Panc1 (cell line): ENCODE measurements around the gene TCAF1. TPM values are rescaled to one million over a fixed set of nuclear protein-coding genes. Genes with fewer than 3 reads are reported as not detected.

Source experiments
- ATAC-seq: fragments of 200-7000 bp; cut with Tn5 transposase; 2 replicates; pipeline ENCODE4 v1.9.1; 2020; ENCODE audit warnings: mild to moderate bottlenecking, moderate library complexity
- BruUV-seq: library from RNA; stranded (reverse); fragments of 400-500 nt; replicated peaks from 2 replicates; lab custom pipeline; 2021; lab: Mats Ljungman, UMichigan
- CTCF ChIA-PET: fragments of 300-600 bp; sonication (Branson Sonifier 250); formaldehyde crosslinking; loops from one replicate; lab custom pipeline; 2022; ENCODE audit warnings: antibody characterized with exemption; lab: Charles Lee
- POLR2A ChIA-PET: fragments of 300-600 bp; sonication (Branson Sonifier 250); formaldehyde crosslinking; loops from one replicate; lab custom pipeline; 2022; ENCODE audit warnings: antibody characterized with exemption; lab: Charles Lee
- DNase-seq: peaks from one replicate; pipeline ENCODE4 v3.0.0-alpha.2; 2010; ENCODE audit warnings: low read depth, low spot score
- H3K27ac ChIP-seq: 2 replicates; pipeline ENCODE4 v1.5.1; 2011; ENCODE audit warnings: mild to moderate bottlenecking, low read length, inconsistent platforms
- H3K27me3 ChIP-seq: fragments of 200-500 bp; sonication (Bioruptor generic); 2 replicates; pipeline ENCODE4 v1.6.0; 2014; ENCODE audit warnings: low read length, inconsistent platforms; ENCODE audit not compliant: control insufficient read depth, insufficient read depth
- H3K36me3 ChIP-seq: fragments of 200-500 bp; sonication (Bioruptor generic); 2 replicates; pipeline ENCODE4 v1.5.1; 2014; ENCODE audit warnings: inconsistent platforms, mild to moderate bottlenecking, low read length, moderate library complexity; ENCODE audit not compliant: control insufficient read depth, insufficient read depth
- H3K4me1 ChIP-seq: 2 replicates; pipeline ENCODE4 v1.5.1; 2011; ENCODE audit warnings: inconsistent platforms, mild to moderate bottlenecking, low read length, moderate library complexity; ENCODE audit not compliant: control insufficient read depth, insufficient read depth
- H3K4me3 ChIP-seq, 2 experiments: 2 replicates each; pipeline ENCODE4 v1.5.1; 2011 to 2012; ENCODE audit warnings: low read depth in 2 of 2, low read length in 2 of 2, mild to moderate bottlenecking in 2 of 2, inconsistent platforms in 1 of 2, moderate library complexity in 1 of 2
- H3K9me3 ChIP-seq: fragments of 200-500 bp; sonication (Bioruptor generic); 2 replicates; pipeline ENCODE4 v1.5.1; 2014; ENCODE audit warnings: low read depth, mild to moderate bottlenecking, inconsistent platforms, low read length, moderate library complexity; ENCODE audit not compliant: control insufficient read depth, insufficient read depth
- POLR2AphosphoS5 ChIP-seq: IDR thresholded peaks from 2 replicates; pipeline ENCODE4 v1.6.1; 2012; ENCODE audit warnings: mild to moderate bottlenecking, low read depth, low read length, moderate library complexity
- SIN3A ChIP-seq: IDR thresholded peaks from 2 replicates; pipeline ENCODE4 v1.6.1; 2012; ENCODE audit warnings: low read depth, mild to moderate bottlenecking, low read length, moderate library complexity, borderline replicate concordance; ENCODE audit not compliant: insufficient read depth
- TCF7L2 ChIP-seq: IDR thresholded peaks from 2 replicates; pipeline ENCODE4 v1.6.1; 2011; ENCODE audit warnings: mild to moderate bottlenecking, low read depth, low read length, inconsistent platforms
- in situ Hi-C: cut with HindIII; loops from 2 replicates; pipeline ENCODE4 v1.10.0; 2016; ENCODE audit warnings: low sequenced_read_pairs, low pct_unique_long_range_greater_than_20kb
- intact Hi-C: fragments of 100-400 bp; cut with micrococcal nuclease; formaldehyde crosslinking; loops from one replicate; pipeline ENCODE4 v1.10.0; 2022; ENCODE audit not compliant: unreplicated experiment
- total RNA-seq: library from RNA; stranded (reverse); gene quantifications from one replicate; pipeline ENCODE4 v1.2.1, GENCODE V29; 2021; ENCODE audit not compliant: unreplicated experiment
- TF ChIP-seq, protein P1 (sequence below): fragments of 450-650 bp; IDR thresholded peaks from 2 replicates; pipeline ENCODE4 v1.5.1; 2017; ENCODE audit warnings: mild to moderate bottlenecking
- TF ChIP-seq, protein P2 (sequence below), 2 experiments: IDR thresholded peaks; 2 replicates each; pipeline ENCODE4 v1.6.1; 2011 to 2012; ENCODE audit warnings: low read depth in 2 of 2, control low read depth in 1 of 2, low read length in 1 of 2, mild to moderate bottlenecking in 1 of 2, moderate library complexity in 1 of 2; ENCODE audit not compliant: insufficient read depth in 1 of 2

The TCAF1 gene
- total RNA-seq, 1 experiment from 2014 or later = 35.2 TPM

DNA sequence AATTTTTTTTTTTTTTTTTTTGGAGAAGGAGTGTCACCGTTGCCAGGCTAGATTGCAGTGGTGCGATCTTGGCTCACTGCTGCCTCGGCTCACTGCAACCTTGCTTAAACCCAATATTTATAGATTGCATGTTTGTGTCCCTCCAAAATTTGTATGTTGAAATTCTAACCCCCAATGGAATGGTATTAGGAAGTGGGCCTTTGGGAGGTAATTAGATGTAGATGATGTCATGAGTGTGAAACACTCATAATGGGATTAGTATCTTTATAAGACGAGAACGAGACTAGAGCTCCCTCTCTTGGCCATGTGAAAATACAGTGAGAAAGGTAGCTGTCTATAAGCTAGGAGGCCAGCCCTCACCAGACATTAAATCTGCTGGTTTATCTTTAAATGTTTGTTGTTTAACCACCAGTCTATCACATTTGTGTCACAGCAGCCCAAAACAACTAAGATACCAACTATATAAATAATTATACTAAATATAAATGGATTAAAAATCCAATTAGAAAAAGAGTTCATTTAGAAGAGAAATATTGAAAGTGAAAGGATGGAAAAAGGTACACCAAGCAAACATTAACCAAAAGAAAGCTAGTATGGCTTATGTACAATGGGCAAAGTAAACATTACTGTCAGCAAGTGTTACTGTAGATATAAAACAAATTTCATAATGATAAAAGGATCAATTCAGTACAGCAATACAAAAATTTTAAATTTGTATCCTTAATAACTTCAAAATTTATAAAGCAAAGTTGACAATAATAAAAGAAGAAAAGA is 9.3 kb downstream of the TCAF1 start:
- no peak for DNase-seq
- ChIA-PET POLR2A (no interaction called here), CTCF (no interaction called here)
- H3K9me3 ChIP-seq = peaks cover 44% of the 10 kb centered on the region
- TF ChIP-seq, protein P1, sequence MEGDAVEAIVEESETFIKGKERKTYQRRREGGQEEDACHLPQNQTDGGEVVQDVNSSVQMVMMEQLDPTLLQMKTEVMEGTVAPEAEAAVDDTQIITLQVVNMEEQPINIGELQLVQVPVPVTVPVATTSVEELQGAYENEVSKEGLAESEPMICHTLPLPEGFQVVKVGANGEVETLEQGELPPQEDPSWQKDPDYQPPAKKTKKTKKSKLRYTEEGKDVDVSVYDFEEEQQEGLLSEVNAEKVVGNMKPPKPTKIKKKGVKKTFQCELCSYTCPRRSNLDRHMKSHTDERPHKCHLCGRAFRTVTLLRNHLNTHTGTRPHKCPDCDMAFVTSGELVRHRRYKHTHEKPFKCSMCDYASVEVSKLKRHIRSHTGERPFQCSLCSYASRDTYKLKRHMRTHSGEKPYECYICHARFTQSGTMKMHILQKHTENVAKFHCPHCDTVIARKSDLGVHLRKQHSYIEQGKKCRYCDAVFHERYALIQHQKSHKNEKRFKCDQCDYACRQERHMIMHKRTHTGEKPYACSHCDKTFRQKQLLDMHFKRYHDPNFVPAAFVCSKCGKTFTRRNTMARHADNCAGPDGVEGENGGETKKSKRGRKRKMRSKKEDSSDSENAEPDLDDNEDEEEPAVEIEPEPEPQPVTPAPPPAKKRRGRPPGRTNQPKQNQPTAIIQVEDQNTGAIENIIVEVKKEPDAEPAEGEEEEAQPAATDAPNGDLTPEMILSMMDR = peak; percentile 18; the same call in 1 of the 2 replicates
- TF ChIP-seq SIN3A = no peak
- ATAC-seq = no peak
- no peaks in the 10 kb centered on the region for H3K36me3 ChIP-seq
- in situ Hi-C loops (no loop called here), intact Hi-C loops (no loop called here)
- H3K27ac ChIP-seq = no peak overlapping the region
- BruUV-seq = no TSS peak
- H3K4me3 ChIP-seq = no peak overlapping the region
- H3K27me3 ChIP-seq = no peaks in the 10 kb centered on the region
- no peaks in the 10 kb centered on the region for H3K4me1 ChIP-seq

DNA sequence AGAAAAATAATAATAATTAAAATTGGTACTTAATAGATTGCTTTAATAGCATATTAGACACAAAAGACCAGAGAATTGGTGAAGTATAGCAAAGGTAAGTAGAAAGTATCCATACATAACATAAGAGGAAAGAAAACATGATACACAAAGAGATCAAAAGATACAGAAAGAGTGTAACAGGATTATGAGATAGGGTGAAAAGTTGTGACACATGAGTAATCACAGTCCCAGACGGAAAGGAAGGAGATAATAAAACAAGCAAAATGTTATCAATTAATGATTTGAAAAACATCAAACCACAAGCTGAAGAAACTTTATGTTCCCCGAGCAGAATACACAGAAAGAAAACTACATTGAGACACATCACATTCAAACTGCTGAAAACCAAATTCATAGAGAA is 10.5 kb downstream of the TCAF1 start:
- Histone ChIP-seq H3K27me3 (no peaks in the 10 kb centered on the region), H3K9me3 (peaks cover 44% of the 10 kb centered on the region), H3K4me3 (no peak overlapping the region), H3K36me3 (no peaks in the 10 kb centered on the region), H3K27ac (no peak overlapping the region), H3K4me1 (no peaks in the 10 kb centered on the region)
- CTCF ChIA-PET = no interaction called here
- intact Hi-C loops = no loop called here
- no TSS peak for BruUV-seq
- TF ChIP-seq SIN3A = no peak
- TF ChIP-seq, protein P1 = no peak
- TF ChIP-seq, protein P2, sequence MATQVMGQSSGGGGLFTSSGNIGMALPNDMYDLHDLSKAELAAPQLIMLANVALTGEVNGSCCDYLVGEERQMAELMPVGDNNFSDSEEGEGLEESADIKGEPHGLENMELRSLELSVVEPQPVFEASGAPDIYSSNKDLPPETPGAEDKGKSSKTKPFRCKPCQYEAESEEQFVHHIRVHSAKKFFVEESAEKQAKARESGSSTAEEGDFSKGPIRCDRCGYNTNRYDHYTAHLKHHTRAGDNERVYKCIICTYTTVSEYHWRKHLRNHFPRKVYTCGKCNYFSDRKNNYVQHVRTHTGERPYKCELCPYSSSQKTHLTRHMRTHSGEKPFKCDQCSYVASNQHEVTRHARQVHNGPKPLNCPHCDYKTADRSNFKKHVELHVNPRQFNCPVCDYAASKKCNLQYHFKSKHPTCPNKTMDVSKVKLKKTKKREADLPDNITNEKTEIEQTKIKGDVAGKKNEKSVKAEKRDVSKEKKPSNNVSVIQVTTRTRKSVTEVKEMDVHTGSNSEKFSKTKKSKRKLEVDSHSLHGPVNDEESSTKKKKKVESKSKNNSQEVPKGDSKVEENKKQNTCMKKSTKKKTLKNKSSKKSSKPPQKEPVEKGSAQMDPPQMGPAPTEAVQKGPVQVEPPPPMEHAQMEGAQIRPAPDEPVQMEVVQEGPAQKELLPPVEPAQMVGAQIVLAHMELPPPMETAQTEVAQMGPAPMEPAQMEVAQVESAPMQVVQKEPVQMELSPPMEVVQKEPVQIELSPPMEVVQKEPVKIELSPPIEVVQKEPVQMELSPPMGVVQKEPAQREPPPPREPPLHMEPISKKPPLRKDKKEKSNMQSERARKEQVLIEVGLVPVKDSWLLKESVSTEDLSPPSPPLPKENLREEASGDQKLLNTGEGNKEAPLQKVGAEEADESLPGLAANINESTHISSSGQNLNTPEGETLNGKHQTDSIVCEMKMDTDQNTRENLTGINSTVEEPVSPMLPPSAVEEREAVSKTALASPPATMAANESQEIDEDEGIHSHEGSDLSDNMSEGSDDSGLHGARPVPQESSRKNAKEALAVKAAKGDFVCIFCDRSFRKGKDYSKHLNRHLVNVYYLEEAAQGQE (IDR thresholded peaks at IDR 0.05; ENCODE audit: insufficient read depth in 1 of 2, low read depth in 2 of 2, low read length in 1 of 2) = no peak
- TF ChIP-seq POLR2AphosphoS5 = no peak
- TF ChIP-seq TCF7L2 = no peak
- ATAC-seq (no peak), DNase-seq (no peak)
- in situ Hi-C loops = no loop called here
- POLR2A ChIA-PET = no interaction called here
